HG03469 (cell line): ENCODE data around the gene FAT1.

Source experiments
- ATAC-seq: cut with Tn5 transposase; IDR thresholded peaks from one replicate; pipeline ENCODE4 v1.9.1; 2021; ENCODE audit warnings: mild to moderate bottlenecking, moderate library complexity, moderate number of reproducible peaks; ENCODE audit not compliant: unreplicated experiment

Gene FAT1

GRCh38 chr4:186621959-186622553, 101.6 kb downstream of the FAT1 start:
- no peak for ATAC-seq

DNA sequence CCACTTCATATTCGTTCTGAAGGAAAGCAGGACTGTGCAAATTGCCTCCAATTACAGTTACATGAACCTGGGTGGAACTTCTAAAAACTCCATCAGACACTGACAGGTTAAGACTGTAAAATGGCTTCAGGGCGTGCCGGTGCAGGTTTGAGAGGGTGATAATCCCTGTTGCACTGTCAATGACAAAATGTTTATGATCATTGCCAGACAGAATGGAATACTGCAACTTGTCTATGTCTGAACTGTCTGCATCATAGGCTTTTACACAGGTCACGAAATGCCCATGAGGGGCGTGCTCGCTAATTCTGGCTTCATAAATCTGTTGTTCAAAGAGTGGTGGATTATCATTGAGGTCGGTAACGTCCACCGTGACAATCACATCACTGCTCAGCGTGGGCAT, 104.6 kb downstream of the FAT1 start:
- no peak for ATAC-seq

- ATAC-seq = no peak
Measured at GRCh38 chr4:186617921-186618320, 105.7 kb downstream of the FAT1 start.

DNA sequence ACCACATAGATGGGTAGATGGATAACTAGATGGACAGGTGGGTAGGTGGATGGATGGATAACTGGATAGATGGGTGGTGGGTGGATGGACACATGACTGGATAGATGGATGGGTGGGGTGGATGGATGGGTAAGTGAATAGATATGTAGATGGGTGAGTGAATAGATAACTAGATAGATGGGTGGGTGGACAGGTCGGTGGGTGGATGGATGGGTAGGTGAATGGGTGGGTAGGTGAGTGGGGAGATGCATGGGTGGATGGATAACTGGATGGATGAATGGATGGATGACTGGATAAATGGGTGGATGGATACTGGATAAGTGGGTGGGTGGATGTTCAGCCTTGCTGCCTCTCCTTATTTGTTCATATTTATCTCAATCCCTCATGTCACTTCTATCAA, 116.2 kb downstream of the FAT1 start:
- no peak for ATAC-seq

DNA sequence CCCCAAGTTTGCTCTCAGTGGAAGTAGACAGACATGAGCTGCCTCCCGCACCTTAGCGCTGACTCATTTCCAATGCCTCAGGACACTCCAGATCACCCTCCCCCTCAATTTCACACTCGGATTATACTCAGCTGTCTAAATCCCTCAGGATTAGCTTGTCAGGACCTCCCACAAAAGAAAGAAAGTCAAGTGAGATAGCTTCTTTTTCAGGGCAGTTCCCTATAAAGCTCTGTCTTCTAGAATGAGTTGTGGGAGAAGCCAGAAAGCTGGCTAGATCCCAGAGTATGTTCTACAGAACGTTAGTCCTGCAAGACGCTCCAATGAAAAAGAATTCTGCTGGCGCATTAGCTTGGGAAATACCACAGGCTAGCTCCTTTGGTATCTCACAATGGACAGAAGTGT, 117.1 kb downstream of the FAT1 start:
- ATAC-seq = no peak

DNA sequence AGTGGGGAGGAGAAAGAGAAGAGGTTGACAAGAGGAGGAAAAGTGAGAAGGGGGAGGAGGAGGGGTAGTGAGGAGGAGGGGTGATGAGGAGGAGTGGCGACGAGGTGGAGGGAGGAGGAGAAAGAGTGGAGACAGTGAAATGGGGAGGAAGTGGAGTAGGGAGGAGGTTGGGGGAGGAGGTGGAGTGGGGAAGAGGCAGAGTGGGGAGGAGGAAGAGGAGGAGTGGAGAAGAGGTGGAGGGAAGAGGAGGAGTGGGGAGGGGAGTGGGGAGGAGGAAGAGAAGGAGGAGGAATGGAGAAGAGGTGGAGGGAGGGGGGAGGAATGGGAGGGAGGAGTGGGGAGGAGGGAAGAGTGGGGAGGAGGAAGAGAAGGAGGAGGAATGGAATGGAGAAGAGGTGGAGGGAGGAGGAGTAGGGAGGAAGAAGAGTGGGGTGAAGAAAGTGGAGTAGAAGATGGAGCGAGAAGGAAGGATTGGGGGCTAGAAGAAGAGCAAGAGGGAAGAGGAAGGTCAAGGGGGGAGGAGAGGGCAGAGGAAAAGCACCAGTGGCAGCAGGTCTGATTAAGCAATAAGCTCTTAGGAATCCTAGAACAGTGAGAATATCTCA, 118.3 kb downstream of the FAT1 start:
- no peak for ATAC-seq

DNA sequence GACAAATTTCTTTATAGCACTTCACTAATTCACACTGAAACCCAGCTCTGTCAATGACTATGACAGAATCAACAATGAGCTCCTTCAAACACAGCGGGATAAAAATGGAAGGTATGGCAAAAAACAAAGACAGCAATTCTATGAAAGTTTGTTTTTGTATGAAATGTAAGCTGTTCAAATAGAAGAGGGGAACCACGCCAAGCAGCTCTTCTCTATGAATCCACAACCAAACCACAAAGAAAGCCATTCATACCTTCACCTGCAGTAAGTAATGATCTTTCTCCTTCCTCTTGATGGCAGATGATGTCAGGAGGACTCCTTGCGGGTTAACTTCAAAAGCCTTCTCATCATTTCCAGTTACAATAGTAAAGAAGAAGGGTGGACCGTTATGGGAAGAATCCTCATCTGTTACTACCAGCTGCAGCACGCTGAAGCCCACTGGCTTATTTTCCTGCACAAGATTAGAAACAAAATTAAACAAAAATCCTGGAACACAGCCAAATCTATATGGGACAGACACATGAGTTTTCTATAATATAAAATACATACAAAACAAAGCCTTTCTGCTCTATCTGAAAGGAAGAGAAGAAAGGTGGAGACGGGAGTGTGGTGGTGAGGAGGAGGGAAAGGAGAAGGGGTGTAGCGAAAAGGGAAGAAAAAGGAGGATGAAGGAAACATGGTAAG, 119.4 kb downstream of the FAT1 start:
- ATAC-seq = no peak

DNA sequence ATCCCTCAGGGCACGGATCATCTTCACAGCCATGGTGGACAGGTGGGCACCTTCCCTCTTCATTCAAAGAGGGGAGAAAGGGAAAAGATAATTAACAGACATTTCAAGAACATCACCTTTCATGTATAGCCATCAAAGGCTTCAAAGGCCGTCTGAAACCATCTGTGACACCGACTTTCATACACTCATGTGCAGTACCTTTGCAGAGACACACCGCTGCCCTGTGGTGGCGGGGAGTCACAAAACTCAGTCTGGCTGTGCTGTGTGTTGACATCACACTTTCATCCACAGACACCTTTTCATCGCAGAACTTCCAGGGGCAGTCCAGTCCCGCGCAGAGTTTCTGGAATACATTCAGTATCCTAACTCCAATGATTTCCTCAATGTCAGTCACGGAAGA, 120.7 kb downstream of the FAT1 start:
- no peak for ATAC-seq

- ATAC-seq = no peak
Measured at GRCh38 chr4:186599483-186599882, 124.2 kb downstream of the FAT1 start.

DNA sequence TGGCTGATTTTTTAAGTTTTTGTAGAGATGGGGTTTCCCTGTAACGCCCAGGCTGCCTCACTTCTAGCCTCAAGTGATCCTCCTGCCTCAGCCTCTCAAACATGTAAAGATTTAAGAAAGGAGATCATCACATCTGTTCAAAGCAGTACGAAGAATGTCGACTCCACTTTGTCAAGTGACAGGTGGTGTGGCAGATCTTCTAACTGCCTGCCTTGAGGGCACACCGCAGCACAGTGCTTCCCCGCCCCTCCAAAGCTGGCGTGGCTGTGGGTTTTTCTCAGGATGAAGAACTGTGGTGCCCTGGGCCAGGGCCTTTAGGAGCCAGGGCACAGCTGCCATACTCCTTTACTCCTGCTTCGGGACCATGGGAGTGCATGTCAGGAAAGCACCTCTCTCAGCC, 125.0 kb downstream of the FAT1 start:
- no peak for ATAC-seq

- no peak for ATAC-seq
Measured at GRCh38 chr4:186596850-186597390, 126.7 kb downstream of the FAT1 start.

DNA sequence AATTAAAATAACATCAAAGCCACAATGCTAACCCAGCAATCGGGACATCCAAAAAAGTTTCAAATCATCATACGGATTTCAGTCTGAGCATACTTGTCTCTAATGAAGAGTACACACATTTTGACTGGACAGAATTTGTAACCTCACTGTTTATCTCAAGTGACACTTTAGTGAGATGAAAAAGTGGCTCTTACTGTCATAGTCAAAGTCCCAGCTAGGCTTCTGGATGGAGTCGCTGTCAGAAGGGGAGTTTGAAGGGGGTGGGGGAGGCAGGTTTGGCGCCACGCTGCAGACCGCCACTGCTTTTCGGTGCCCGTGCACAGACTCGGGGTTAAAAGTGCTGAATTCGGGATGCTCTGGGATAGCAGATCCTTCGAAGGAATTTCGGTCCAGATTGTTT, 127.3 kb downstream of the FAT1 start:
- no peak for ATAC-seq

GRCh38 chr4:186593587-186593973, 130.1 kb downstream of the FAT1 start:
- no peak for ATAC-seq

DNA sequence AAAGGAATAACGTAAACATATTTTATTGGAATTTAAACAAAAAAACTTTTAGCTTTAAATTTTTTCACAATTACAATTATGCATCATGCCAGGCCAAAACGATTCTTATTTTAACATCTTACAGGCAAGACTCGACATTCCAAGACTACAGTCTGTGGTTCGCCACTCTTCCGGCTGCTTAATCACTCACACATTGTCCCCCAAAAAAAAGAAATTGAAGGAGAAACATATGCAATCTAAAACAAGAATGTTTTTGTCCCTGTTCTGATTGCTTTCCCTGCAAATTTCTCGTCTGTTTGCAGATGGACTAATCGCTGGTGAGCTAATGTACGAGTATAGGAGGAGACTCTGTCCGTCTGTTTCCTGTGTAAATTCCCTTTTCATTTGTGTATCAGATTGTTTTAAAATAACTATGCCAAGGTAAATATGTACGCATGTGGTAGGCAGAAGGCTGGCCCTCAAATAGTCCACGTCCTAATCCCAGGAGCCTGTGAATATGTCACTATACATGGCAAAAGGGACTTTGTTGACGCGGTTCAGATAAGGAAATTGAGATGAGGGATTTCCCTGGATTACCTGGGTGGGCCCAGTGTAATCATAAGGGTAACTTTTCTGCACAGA, 130.6 kb downstream of the FAT1 start:
- ATAC-seq = no peak

- no peak for ATAC-seq
Measured at GRCh38 chr4:186592445-186592844, 131.2 kb downstream of the FAT1 start.

DNA sequence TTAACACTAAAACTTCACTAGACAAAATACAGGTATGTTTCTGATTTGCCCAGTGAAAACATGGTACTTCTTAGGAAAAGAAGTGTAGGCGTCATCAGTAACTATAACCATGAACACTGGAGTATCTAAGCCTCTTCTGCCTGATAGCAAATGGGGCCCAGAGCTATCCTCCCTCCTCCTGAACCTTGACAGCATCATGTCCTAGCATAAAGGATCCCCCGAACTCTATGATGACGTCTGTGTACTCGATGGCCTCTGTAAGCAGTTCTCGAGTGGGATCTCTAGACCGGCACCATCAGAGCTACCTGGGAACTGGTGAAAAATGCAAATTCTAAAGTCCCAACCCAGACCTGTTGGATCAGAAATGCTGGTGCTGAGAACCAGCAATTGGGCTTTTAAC, 132.0 kb downstream of the FAT1 start:
- ATAC-seq = no peak

GRCh38 chr4:186588503-186588902, 135.2 kb downstream of the FAT1 start:
- no peak for ATAC-seq

DNA sequence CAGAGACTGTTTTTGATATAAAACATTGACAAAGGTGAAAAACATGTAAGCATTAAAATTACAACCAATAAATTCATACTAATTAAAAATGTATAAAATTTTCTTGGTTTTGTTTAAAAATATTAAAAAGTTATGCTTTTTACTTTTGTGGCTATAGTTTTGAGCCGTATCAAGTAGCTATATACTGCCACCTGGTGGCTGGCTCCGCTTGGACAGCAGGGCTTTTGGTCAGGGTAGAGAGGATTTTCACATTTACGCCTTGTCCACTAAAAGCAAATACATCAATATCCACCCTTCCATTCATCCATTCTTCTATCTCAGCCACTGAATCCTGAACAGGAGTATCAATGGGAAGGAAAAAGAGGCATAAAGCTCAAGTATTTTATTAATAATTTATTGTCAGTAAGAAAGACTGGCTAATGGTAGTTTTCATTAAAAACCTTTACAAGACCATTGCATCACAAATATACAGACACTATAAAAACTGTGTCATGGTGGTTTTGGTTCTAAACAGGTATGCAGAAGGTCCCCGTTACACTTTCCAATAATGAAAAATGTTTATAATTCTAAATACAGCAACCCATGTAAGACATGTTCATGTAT, 136.1 kb downstream of the FAT1 start:
- peak; percentile 89 for ATAC-seq

DNA sequence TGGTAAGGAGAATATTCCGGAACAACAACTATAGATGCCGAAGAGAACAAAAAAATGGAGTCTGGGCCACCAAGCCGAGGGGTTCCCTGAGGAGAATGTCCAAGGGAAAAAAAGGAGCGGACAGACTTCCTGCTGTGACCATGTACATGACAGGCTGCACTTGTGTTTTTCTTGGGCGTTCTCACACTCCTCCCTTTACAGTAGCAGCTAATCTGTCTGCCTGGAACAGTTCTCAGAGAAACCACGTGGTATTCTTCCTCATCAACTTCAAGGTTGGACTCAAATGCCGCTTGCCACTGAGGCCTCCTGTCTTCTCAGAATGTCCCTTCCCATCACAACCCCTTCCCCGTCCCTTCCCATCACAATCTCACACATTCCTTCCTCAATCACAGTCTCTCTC, 137.5 kb downstream of the FAT1 start:
- ATAC-seq = no peak

- no peak for ATAC-seq
Measured at GRCh38 chr4:186584912-186585311, 138.7 kb downstream of the FAT1 start.

- no peak for ATAC-seq
Measured at GRCh38 chr4:186581421-186581820, 142.2 kb downstream of the FAT1 start.
